HL-60 (cell line): ENCODE results near the gene PDE4C.

Experiments
- GABPA ChIP-seq: IDR thresholded peaks from 2 replicates; pipeline ENCODE4 v1.6.1; 2012; ENCODE audit warnings: low read depth
- POLR2AphosphoS5 ChIP-seq: IDR thresholded peaks from 2 replicates; pipeline ENCODE4 v1.6.1; 2012; ENCODE audit warnings: low read depth
- TF ChIP-seq, protein P1 (sequence below): IDR thresholded peaks from one replicate; pipeline ENCODE4 v1.5.1; 2011; ENCODE audit warnings: low read length, control low read depth, inconsistent platforms; ENCODE audit not compliant: insufficient read depth
- TF ChIP-seq, protein P2 (sequence below): IDR thresholded peaks from 2 replicates; pipeline ENCODE4 v1.6.1; 2012; ENCODE audit warnings: low read depth; ENCODE audit not compliant: insufficient replicate concordance

DNA sequence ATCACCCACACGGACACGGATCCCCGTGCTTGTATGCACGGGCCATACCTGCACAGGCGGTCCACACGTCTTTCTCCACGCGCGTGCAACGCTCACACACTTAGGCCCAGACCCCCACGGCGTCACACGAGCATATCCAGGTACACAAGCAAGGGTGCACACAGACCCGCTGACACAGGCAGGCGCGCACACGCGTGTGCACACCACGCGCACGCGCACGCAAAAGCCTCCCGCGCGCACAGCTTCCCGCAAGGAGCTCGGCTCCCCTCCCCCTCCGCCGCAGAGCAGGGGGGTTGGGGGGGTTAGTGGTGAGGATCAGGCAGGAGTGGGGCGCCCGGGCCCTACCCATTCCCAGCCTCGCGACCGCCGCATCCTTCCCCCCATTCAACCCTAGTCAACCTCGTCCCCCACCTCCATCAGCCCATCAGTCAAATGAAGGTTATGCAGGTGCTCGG is 22.8 kb downstream of the PDE4C start:
- TF ChIP-seq, protein P1, sequence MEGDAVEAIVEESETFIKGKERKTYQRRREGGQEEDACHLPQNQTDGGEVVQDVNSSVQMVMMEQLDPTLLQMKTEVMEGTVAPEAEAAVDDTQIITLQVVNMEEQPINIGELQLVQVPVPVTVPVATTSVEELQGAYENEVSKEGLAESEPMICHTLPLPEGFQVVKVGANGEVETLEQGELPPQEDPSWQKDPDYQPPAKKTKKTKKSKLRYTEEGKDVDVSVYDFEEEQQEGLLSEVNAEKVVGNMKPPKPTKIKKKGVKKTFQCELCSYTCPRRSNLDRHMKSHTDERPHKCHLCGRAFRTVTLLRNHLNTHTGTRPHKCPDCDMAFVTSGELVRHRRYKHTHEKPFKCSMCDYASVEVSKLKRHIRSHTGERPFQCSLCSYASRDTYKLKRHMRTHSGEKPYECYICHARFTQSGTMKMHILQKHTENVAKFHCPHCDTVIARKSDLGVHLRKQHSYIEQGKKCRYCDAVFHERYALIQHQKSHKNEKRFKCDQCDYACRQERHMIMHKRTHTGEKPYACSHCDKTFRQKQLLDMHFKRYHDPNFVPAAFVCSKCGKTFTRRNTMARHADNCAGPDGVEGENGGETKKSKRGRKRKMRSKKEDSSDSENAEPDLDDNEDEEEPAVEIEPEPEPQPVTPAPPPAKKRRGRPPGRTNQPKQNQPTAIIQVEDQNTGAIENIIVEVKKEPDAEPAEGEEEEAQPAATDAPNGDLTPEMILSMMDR: no peak
- TF ChIP-seq, protein P2, sequence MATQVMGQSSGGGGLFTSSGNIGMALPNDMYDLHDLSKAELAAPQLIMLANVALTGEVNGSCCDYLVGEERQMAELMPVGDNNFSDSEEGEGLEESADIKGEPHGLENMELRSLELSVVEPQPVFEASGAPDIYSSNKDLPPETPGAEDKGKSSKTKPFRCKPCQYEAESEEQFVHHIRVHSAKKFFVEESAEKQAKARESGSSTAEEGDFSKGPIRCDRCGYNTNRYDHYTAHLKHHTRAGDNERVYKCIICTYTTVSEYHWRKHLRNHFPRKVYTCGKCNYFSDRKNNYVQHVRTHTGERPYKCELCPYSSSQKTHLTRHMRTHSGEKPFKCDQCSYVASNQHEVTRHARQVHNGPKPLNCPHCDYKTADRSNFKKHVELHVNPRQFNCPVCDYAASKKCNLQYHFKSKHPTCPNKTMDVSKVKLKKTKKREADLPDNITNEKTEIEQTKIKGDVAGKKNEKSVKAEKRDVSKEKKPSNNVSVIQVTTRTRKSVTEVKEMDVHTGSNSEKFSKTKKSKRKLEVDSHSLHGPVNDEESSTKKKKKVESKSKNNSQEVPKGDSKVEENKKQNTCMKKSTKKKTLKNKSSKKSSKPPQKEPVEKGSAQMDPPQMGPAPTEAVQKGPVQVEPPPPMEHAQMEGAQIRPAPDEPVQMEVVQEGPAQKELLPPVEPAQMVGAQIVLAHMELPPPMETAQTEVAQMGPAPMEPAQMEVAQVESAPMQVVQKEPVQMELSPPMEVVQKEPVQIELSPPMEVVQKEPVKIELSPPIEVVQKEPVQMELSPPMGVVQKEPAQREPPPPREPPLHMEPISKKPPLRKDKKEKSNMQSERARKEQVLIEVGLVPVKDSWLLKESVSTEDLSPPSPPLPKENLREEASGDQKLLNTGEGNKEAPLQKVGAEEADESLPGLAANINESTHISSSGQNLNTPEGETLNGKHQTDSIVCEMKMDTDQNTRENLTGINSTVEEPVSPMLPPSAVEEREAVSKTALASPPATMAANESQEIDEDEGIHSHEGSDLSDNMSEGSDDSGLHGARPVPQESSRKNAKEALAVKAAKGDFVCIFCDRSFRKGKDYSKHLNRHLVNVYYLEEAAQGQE: no peak
- TF ChIP-seq POLR2AphosphoS5: no peak
- TF ChIP-seq GABPA: no peak
